Occipital lobe (tissue), 2 donors: ENCODE results near the gene RAB27B. TPM values are rescaled to one million over a fixed set of nuclear protein-coding genes. Genes with fewer than 3 reads are reported as not detected.

Experiments used
- DNase-seq: peaks from one replicate; lab custom pipeline; 2025; lab: John Stamatoyannopoulos, UW
- total RNA-seq: library from RNA; depleted of rRNA; stranded (reverse); fragments of >200 nt; gene quantifications from one replicate; pipeline ENCODE4 v1.2.3, GENCODE V29; 2014

Gene RAB27B
- total RNA-seq, 1 donor from 2014 or later: 35.1 TPM

DNA sequence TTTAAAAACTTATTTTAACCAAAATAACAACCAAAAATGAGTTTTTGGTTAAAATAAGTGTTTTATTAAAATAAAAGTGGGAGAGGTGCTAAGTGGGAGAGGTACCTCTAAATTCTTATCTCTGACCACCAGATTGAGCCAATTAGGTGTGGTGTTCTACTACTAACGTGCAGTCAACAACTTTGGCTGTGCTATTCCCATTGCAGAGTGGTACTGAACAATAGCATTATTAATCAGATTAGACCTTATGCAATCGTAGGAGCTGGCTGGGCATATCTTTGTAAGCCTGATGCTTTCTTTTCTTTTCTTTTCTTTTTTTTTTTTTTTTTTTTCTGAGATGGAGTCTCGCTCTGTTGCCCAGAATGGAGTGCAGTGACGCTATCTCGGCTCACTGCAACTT is 38.9 kb downstream of the RAB27B start:
- no peak for DNase-seq

DNA sequence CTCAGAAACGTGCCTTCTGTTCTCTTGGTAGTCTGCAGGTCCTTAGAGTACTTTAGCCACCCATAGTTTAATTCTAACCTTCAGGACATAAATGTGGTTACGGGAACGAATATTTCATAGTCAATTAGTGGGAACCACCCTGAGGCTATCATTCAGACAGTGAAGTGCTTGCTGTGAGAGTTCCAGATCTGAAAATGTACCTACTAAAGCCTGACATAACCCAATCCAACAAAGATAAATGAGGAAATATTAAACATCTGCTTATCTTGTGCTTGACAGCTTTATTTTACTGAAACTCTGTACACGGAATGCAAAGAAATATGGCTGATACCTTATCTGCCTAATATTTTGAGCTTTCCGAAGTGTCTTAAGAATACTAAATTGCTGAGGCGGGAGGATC is 43.0 kb downstream of the RAB27B start:
- DNase-seq: no peak

DNA sequence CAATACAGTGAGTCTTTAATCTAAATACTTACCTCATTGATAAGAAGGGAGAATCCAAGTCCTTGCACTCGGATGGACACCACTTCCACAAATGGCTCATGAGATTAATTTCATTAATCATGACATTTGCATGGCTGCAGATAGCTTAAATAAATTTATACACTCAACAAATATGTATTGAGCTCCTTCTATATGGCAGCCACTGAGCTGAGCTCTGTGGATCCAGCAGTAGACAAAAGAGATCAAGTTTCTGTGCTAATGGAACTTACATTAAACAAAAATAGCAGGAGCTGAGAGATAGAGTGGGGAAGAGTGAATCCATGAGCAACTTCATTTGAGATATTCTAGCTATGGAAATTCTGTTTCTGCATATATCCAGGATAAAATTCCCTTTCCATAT is 44.4 kb downstream of the RAB27B start:
- DNase-seq: no peak

DNA sequence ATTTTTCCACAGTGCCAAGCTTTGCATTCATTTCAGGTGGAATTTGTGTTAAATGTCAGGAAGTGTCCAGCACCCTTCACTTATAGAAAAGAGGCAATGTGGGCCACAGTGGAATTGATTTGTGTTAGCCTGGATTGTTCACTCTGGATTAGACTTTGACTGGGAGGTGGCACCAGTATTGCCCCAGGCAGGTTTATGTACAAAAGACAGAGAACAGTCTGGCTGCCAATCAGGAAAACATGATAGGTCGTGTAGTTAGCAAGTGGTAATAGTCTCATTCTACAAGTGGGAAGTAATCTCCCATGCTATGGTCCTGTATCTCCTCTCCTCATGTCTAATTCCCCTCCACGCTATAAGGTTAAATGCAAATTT is 45.6 kb downstream of the RAB27B start:
- no peak for DNase-seq

DNA sequence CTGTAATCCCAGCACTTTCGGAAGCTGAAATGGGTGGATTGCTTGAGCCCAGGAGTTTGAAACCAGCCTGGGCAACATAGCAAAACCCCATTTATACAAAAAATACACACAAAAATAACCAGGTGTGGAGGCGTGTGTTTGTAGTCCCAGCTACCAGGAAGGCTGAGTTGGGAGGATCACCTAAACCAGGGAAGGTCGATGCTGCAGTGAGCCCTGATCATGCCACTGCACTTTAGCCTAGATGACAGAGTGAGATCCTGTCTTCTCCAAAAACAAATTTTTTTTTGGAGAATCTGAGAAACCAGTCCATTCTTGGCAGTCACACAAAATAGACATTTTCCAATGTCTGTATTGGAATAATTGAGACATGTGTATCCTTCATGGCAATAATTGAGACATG is 46.8 kb downstream of the RAB27B start:
- no peak for DNase-seq

DNA sequence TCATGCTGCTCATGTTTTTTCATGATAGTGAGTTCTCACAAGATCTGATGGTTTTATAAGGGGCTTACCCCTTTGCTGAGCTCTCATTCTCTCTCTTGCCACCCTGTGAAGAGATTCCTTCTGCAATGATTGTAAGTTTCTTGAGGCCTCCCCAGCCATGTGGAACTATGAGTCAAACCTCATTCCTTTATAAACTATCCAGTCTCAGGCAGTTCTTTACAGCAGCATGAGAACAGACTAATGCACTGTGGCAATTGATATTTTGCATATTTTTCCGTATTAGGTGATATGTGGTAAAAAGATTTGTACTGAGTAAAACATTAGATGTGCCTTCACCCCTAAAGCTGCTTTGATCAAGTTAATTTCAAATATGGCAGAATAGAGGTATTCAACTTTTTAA is 48.8 kb downstream of the RAB27B start:
- DNase-seq: no peak

DNA sequence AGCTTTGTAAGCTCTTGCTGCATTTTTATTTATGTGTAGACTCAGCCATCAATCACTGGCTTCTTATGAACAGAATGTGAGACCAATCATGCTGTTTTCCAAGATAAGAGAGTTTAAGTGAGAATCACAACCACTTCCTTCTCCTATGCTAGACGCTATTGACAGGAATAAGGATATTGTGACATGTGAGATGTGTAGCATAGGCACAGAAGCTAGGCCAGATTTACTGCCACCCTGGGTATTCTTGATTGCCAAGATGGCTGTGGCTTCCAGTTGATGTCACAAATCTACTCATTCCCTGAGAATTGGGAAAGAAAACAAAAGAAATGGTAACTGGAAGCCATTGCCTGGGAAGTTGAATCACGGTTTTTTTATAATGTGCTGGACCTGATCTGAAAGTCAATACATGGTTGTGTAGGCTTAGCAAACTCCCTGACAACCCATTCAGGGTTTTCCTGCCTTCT is 49.9 kb downstream of the RAB27B start:
- no peak for DNase-seq

DNA sequence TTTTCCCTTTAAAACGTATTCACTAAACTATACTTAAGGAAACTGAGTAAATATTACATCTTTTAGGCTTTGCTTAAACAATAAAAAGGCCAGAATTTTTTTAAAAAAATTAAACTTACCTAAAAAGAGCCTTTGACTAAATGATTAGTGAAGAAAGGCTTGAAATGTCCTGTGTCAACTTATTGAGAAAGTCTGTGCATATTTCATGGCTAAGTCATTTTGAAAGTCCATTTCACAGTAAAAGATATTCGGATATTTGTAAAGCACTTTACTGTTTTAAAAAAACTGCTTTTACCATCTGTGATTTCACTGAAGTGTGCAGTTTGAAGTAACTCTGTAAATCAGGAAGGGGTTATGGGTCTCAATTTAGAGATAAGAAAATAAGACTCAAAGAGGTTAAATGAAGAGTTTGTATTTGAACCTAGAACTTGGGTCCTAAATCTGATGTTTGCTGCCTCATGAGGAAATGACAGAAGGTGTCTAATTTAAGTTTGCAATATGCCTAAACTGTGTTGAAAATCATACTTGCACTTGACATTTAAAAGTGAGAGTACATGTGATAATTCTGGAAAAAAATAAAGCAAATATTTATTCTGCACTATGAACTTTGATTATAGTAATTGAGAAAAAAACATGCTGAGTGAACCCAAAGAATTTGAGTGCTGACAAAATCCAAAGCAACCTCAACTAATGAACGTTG is 50.5 kb downstream of the RAB27B start:
- DNase-seq: no peak

DNA sequence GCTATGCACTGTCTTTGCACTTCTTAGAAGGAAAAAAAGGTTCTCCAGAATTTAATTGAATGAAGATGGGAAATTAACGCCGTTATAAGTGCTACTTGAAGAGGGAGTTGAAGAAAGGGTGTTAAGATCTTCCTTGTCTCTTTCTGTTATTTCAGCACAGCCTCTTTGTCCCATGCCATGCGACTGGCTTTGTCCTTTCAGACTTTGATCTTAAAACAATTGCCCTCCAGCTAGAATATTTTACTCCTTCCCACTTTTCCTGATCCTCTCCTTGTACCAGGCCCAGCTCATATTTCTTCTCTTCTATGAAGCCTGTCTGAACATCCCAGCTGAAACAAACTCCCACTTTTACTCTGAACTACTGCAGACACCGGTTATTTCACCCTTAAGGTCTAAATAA is 51.4 kb downstream of the RAB27B start:
- no peak for DNase-seq

DNA sequence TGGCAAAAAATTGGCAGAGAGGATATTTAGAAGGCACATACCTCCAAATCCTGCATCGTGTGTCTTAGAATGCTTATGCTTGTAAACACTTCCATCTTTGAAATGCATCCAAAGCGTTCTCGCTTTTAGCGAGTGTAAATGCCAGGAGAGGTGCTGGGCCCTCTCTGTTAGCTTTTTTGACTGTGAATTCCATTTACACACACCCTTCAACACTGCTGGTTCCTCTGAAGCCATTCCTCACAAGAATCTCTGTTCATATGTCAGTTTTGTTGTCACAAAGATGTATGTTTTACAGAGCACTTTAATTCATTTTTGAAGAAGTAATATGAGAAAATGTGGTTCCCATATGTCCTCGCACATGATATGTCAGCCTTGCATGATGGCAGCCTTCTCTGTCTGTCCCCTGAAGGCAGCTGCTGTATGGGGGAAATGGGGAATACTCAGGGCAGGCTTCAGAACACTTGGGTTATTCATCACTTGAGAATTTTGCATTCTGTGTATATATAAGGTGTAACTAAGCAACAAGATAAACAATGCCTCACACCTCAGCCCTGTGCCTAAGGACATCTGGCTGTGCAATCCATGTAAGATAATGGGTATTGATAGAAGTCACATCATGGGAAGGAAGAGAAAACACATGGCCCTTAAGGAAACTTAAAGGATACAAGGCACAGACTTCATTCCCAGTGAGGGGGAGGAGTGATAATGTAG is 52.3 kb downstream of the RAB27B start:
- no peak for DNase-seq

DNA sequence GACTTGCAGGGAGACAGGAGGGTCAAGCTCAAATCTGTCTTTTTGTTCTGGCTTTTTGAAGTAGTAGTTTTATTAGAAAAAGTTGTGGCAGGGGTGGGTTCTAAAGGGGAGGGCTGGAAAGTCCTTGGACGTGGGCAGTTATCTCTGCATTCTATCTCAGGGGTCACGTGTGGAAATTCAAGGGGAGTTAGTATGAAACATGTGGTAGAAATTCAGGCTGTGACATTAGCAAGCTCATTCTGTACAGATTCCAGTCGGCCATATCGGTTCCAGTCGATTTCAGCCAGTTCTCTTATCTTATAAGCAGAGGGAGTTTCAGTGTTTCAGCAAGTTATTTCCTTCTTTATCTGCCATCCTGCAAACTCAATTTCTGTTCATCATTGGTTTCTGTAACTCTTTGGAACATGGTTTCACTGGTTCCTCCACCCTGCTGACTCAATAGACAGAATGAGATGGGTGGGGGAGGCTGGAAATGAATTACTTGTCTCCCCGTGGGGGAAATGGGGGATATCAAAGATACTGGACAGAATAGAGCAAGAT is 53.0 kb downstream of the RAB27B start:
- no peak for DNase-seq

DNA sequence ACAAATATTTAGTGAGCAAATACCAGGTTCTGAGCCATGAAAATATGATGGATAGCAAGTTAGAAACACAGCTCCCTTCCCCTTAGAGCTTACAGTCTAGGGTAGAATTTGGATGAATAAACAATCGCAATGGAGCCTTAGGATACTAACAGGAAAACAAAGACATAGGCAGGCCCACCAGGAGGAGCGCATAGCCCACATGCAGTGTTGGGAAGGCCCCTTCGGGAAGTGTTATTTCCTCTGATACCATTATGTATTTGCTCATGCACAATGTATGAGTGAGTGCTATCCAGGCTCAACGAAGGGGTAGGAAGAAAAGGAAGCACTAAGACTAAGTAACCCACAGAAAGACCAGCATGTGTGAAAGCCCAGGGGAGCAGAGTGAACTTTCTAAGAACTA is 54.0 kb downstream of the RAB27B start:
- no peak for DNase-seq

DNA sequence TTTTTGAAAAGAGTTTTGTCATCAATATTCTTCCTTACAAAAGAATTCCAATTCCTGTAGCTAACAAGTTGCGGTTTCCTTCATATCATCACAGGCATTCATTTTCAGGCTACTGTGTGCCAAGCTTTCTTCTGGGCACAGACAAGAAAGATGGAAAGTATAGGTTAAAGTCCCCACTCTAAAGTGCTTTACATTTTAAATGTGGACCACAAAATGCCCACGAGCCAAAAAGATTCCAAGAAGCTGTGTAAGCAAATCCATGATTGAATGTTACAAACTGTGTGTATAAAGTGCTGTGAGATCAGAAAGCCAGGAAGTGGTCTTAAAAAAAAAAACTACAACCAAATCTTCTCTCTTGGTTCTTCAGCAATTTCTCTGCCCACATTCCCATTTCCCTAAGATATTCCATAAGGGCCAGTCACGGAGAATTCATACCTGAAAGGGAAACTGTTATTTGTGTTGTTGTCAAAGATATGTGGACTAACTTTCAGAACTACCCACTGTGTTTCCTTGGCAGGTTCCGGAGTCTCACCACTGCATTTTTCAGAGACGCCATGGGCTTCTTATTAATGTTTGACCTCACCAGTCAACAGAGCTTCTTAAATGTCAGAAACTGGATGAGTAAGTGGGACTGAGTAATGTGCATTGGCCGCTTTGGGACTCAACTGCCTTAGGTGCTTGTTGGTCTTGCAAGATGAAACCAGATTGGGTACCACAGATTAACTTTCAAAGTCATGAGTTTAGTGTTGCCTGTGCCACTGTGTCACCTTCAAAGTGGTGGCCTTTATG is 55.7 kb downstream of the RAB27B start:
- DNase-seq: no peak

DNA sequence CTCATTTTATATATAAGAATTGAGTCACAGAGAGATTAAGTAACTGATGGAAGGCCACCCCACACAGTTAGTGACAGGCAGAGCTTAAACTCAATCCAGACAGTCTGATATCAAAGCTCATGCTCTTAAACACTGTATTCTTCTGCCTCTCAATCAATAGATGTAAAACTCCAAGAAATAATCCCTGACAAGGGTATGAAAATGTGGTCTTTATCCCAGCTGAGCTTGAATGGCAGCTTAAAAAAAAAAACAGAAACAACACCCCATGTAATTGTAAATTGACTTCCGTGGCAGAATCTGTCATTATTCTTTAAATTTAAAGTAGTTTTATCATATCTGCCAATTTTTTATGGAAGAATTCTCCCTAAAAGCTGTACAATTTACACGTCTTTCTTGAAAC is 60.1 kb downstream of the RAB27B start:
- DNase-seq: no peak

DNA sequence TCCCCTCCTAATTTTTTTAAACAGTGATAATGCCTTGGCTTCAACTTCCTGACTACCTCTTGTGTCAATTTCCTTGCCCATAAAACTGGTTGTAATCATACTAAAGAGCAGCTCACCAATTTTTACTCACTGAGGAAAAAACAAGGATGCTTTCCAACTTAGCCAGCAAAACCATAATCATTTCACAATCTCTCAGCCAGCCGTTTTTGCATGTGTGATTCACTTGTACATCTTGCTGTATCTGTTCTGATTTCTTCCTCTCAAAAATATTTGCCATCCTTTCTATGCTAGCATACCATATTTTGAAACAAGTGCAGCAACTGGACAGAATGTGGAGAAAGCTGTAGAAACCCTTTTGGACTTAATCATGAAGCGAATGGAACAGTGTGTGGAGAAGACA is 60.7 kb downstream of the RAB27B start:
- no peak for DNase-seq

DNA sequence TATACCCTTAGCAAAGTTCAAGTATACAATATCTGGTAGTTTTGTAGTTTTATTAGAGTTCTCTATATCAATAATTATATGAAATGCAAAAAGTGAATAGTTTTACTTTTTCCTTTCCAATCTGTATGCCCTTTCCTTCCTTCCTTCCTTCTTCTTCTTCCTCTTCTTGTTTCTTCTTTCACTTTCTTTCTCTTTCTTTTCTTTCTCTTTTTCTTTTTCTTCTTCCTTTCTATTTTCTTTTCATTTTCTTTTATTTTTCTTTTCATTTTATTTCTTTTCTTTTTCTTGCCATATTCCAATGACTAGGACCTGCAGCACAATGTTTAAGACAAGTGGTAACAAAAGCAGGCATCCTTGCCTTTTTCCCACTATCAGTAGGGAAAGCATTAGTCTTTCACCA is 71.2 kb downstream of the RAB27B start:
- DNase-seq: no peak

DNA sequence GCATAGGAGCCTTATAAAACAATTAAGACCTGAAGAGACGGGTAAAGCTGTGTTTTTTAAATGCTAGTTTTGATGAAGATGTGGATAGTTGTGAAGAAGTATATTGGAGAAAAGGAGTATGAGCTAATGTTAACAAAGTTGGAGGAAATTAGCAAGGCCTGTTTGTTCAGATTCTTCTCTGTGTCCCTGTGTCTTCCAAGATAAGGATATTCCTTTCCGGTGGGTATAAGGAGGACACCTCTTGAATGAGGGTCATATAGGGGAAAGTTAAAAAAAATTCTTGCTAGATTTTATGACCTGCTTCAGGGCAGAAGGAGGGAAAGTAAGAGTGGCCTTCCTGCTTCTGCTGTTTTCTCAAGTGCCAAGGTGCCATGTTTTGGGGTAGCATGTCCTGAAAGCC is 72.0 kb downstream of the RAB27B start:
- DNase-seq: no peak

DNA sequence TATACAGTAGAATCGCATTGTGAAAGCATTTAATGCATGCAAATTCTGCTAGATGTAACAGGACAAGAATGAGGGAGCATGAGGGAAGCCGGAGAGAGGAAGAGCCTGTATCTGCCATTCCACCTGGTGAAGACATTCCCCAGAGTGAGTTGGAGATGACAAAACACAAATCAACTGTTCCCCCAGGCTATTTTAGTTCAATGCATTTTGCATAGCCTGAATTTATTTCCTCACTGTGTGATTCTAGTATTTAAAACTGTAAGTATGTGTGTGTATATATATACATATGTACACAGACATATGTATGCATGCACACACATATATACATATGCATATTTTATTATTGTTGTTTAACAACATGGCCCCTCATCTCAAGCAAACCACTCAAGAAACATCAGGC is 76.3 kb downstream of the RAB27B start:
- no peak for DNase-seq

DNA sequence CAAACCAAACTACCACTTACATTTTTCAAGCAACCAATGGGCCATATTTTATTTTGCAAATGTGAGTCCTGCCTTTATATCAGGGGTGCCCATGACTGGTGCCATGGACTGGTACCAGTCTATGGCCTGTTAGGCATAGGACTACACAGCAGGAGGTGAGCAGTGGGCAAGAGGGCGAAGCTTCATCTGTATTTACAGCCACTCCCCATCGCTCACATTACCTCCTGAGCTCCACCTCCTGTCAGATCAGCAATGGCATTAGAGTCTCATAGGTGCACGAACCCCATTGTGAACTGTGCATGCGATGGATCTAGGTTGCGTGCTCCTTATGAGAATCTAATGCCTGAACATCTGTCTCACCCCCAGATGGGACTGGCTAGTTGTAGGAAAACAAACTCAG is 77.4 kb downstream of the RAB27B start:
- no peak for DNase-seq

DNA sequence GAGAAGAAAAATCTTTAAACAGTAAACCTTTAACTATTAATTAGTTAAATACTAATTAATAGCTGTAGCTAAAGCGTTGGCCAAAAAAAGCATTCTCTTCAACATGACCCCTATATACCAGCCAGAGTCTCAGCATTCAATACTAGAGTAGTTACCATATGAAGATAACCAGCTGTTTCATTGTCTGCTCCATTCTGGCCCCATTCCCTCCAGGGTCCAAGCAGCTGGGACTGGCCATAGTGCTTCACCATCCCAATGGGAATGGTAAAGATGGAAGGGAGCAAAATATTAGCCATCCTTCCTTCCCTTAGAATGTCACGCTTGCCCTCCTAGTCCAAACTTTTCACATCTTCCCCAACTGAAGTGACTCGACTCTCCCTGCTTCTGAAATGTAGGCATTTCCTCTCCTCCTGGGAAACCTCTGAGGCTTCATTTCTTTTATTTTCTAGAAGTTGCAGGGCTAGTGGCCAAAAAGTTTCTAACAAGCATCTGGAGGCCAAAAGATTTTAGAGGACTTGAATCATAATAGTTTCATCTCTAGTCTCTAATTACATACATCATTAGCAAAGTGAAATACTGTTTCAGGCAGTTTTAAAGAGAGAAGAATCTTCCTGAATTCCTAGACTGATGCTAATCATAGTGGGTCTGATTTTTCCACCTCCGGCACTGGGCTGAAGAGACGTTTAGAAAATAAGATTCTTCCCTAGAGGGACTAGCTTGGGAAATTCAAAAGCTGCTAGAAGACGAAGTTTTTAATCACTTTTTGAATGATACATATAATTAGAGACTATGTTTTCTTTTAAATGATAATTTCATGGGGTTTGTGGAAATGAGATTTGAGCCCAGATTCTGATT is 78.3 kb downstream of the RAB27B start:
- DNase-seq: no peak

DNA sequence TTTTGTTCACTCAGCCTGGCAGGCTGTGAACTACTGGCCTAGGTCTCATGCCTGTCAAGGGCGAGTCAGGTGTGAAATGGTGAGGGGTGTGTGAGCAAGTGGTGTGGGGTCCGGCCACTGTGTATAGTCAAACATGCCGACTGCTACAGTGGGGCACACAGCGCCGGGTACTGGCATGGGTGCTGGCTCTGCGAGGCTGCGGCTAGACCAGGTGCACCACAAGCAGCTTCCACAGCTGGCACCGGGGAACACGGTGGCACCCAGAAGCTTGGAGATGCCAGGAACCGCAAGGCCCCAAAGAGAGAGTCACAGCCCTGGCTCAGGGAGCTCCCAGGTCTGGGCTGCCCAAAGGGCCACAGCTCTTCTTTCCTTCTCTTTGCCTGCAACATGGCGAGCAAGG is 81.3 kb downstream of the RAB27B start:
- DNase-seq: no peak
